Transverse colon (tissue), 3 donors: Measurements from ENCODE around the gene USP26.
"Not testable (repeated sequence)": the region's sequence is repeated elsewhere in the genome, so short reads cannot be mapped to it uniquely, and the experiment has no call there.

Experiments
- CTCF ChIP-seq, 5 experiments: fragments of 200-600 bp in 3 of 5; fragments of 450-650 bp in 2 of 5; sonication (generic) in 3 of 5; IDR thresholded peaks; 1 replicate in 2 of 5; 2 replicates in 3 of 5; pipeline ENCODE4 v1.5.1; 2016 to 2017; ENCODE audit warnings: antibody characterized with exemption in 5 of 5, inconsistent platforms in 3 of 5, mild to moderate bottlenecking in 2 of 5, moderate library complexity in 1 of 5
- POLR2A ChIP-seq: fragments of 450-650 bp; IDR thresholded peaks from one replicate; pipeline ENCODE4 v1.6.1; 2016; ENCODE audit warnings: antibody characterized with exemption, mild to moderate bottlenecking, moderate library complexity

DNA sequence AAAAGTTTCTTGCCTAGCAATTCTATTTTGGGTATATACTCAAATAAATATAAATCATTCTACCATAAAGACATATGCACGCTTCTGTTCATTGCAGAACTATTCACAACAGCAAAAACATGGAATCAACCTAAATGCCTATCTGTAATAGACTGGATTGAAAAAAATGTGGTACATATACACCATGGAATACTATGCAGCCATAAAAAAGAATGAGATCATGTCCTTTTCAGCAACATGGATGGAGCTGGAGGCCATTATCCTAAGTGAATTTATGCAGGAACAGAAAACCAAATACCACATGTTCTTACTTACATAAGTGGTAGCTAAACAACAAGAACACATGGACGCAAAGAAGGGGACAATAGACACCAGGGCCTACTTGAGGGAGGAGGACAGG, 116.9 kb downstream of the USP26 start:
- not testable (repeated sequence) for TF ChIP-seq CTCF (IDR thresholded peaks at IDR 0.05); POLR2A
